ENCODE results near the gene ARID4B.
"Not testable (repeated sequence)": the region's sequence is repeated elsewhere in the genome, so short reads cannot be mapped to it uniquely, and the experiment has no call there.

Gene ARID4B

GRCh38 chr1:235275223-235275622, 52.8 kb downstream of the ARID4B start:
- Mint-ChIP-seq H3K27ac (no peak overlapping the region), H3K27me3 (ENCODE audit: low read depth, poor library complexity) (peaks cover 2% of the 10 kb centered on the region), H3K4me1 (peaks cover 17% of the 10 kb centered on the region), H3K36me3 (ENCODE audit: low read depth) (peaks cover 16% of the 10 kb centered on the region), H3K9me3 (peaks cover 15% of the 10 kb centered on the region), H3K4me3 (no peak overlapping the region)
- no peak for DNase-seq
- no peak for TF ChIP-seq CTCF (IDR thresholded peaks at IDR 0.05)

GRCh38 chr1:235272851-235273250, 55.1 kb downstream of the ARID4B start:
- Mint-ChIP-seq H3K4me1 (peaks cover 9% of the 10 kb centered on the region), H3K27ac (no peak overlapping the region), H3K36me3 (ENCODE audit: low read depth) (peaks cover 34% of the 10 kb centered on the region), H3K27me3 (ENCODE audit: low read depth, poor library complexity) (peaks cover 2% of the 10 kb centered on the region), H3K9me3 (peaks cover 20% of the 10 kb centered on the region), H3K4me3 (no peak overlapping the region)
- no peak for TF ChIP-seq CTCF (IDR thresholded peaks at IDR 0.05)
- DNase-seq: no peak

GRCh38 chr1:235270625-235271024, 57.4 kb downstream of the ARID4B start:
- no peak for TF ChIP-seq CTCF (IDR thresholded peaks at IDR 0.05)
- no peak overlapping the region for H3K4me3 Mint-ChIP-seq
- DNase-seq: no peak
- H3K27ac Mint-ChIP-seq: peak overlapping the region; percentile 45
- H3K4me1 Mint-ChIP-seq: peaks cover 7% of the 10 kb centered on the region
- peaks cover 37% of the 10 kb centered on the region for H3K36me3 Mint-ChIP-seq (ENCODE audit: low read depth)
- H3K27me3 Mint-ChIP-seq (ENCODE audit: low read depth, poor library complexity): peaks cover 2% of the 10 kb centered on the region
- H3K9me3 Mint-ChIP-seq: peaks cover 22% of the 10 kb centered on the region

GRCh38 chr1:235269990-235270389, 58.0 kb downstream of the ARID4B start:
- not testable (repeated sequence) for DNase-seq; H3K27me3 Mint-ChIP-seq (ENCODE audit: low read depth, poor library complexity); H3K27ac Mint-ChIP-seq; H3K4me3 Mint-ChIP-seq; H3K4me1 Mint-ChIP-seq
- Mint-ChIP-seq H3K9me3 (peaks cover 22% of the 10 kb centered on the region), H3K36me3 (ENCODE audit: low read depth) (peaks cover 37% of the 10 kb centered on the region)

- Mint-ChIP-seq H3K36me3 (ENCODE audit: low read depth) (peaks cover 37% of the 10 kb centered on the region), H3K27me3 (ENCODE audit: low read depth, poor library complexity) (peaks cover 2% of the 10 kb centered on the region), H3K27ac (no peak overlapping the region), H3K4me3 (no peak overlapping the region), H3K4me1 (no peaks in the 10 kb centered on the region), H3K9me3 (peaks cover 22% of the 10 kb centered on the region)
- DNase-seq: no peak
- TF ChIP-seq CTCF (IDR thresholded peaks at IDR 0.05): no peak
Measured at GRCh38 chr1:235268379-235269125, 59.4 kb downstream of the ARID4B start.

- Mint-ChIP-seq H3K4me1 (no peaks in the 10 kb centered on the region), H3K4me3 (no peak overlapping the region), H3K27ac (no peak overlapping the region), H3K9me3 (peaks cover 19% of the 10 kb centered on the region), H3K36me3 (ENCODE audit: low read depth) (peaks cover 33% of the 10 kb centered on the region), H3K27me3 (ENCODE audit: low read depth, poor library complexity) (peaks cover 2% of the 10 kb centered on the region)
- no peak for TF ChIP-seq CTCF (IDR thresholded peaks at IDR 0.05)
- no peak for DNase-seq
Measured at GRCh38 chr1:235266967-235267366, 61.0 kb downstream of the ARID4B start.

All from nephron progenitor cell (in vitro differentiated cells).